HG03460 (cell line): ENCODE results near the gene SCLT1.
"Not testable (repeated sequence)": the region's sequence is repeated elsewhere in the genome, so short reads cannot be mapped to it uniquely, and the experiment has no call there.

Source experiments
- ATAC-seq: cut with Tn5 transposase; IDR thresholded peaks from one replicate; pipeline ENCODE4 v1.9.1; 2021; ENCODE audit not compliant: unreplicated experiment

Gene SCLT1

DNA sequence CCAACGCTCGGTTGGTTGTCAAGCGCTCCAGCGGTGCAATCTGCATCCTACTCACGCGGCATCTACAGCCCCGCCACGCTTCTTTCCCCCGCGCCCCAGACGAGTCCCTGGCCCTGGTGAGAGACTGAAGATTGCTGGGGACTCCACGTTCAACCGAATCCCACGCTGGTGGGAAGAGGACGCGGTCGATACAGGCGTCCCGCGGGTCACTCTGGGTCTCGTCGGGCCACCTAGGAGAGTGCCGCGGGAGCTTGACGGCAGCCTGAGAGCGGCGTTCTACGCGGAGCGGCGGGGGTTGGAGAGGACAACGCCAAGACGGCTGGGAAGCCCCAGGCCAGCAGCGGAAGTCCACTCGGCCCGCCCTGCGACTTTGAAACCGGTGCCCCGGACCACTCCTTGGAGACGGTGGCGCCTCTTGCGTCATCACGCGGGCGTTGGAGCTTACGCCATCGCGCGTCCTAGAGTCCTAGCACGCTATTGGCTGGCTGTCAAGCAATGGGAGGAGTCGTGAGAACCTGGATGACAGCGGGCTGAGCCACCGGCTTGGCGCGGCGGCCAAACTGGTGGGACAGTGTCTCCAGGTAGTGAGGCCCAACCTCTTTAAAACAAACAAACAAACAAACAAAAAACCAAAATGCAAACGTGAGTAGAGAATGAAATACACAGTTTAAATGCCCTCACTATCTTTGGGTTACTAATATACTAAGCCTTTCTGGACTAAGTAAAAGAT lies at the start of gene SCLT1:
SCLT1 (minus strand) TSS at position 349 of the 730 bp plus-strand sequence. CDS start 436 bp downstream, outside the sequence.
- ATAC-seq = peak; percentile 91

DNA sequence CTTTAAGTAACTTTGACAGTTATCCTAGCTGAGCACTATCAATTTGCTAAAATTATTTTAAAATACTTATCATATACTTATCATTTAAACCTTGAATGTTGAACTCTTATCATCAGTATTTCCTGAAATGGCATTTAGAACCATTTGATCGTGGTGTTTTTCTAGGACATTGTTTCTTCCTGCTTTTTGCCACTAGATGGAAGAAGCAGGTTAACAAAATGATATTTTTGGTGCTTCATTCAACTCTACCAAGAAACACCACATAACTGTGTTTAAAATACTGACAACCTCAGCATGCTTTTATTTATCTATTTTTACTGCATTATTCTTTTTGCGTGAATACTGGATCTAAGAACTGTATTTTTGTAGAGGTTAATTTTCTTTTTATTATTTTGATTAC lies 47.2 kb upstream of the SCLT1 start:
- ATAC-seq = no peak

DNA sequence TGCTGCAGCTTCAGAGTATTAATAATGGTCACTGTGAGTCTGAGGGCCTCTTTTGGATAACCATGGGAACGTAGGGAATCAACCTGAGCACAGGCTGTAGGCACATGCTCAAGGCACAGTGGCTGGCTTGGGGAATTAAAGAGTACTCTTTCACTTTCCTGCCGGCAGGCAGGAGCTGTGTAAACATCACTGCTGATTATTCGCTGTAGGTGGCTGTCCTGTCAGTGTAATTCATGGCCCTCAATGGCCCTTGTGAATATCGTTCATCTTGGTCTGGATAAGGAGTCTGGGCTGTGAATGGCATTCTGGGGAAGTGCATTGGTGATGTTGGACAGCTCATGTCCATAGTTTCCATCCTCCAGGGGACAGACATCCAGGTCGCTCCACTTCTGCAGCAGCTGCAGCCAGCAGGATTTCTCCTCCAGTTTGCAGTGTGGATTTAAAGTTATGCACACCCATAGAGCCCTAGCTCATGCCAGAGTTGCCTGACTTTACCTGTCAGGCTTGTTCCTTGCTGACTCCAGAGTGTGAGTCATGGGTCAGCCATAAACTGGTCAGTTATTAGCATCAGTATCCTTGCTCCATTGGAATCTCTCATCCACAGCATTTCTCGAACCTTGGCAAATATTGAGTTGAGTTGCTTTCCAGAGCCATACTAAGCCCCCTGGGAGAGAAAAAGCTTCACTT lies 45.6 kb upstream of the SCLT1 start:
- ATAC-seq = no peak

DNA sequence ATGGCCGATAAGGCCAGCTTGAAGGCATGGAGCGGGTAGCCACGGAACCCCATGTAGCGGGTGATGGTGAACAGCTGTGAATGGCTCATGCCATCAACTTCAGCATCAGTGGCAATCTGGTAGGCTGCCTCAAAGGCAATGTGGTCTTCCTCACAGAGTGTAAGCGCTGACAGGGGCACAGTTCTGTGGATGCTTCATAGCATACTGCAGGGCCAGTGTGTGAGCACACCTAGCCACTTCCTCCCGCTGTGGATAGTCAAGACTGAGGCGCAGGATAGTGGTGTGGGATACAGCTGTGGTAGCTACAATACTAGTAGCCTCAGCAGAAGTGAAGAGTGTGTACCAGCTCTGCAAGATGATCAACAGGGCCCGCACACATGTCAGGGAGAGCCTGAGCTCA lies 43.1 kb upstream of the SCLT1 start:
- no peak for ATAC-seq

DNA sequence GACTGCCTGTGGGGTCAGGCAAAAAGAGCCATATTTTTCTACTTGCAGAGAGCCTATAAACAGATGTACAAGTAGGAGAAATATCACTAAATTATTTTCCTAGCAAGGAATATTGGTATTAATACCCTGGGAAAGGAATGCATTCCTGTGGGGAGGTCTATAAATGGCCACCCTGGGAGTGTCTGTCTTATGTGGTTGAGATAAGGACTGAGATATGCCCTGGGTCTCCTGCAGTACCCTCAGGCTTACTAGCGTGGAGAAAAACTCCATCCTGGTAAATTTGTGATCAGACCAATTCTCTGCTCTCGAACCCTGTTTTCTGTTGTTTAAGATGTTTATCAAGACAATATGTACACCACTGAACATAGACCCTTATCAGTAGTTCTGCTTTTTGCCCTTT lies 38.0 kb upstream of the SCLT1 start:
- no peak for ATAC-seq

DNA sequence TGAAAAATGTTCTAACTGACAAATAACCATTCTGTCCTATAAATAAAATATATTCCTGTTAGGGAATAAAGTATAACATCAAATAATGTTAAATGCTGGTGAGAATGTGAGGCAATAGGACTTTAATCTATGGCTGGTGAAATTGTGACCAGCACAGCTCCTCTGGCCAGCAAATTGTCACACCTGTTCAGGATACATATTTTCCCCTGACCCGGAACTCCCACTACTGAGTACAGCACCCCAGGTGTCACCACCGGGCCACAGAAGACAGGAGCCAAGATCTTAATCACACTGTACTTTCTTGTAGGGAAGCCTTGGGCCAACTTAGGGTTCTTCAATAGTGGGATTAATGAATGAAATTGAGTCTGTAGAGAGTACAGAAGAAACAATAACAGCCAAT lies 35.8 kb upstream of the SCLT1 start:
- ATAC-seq = no peak

DNA sequence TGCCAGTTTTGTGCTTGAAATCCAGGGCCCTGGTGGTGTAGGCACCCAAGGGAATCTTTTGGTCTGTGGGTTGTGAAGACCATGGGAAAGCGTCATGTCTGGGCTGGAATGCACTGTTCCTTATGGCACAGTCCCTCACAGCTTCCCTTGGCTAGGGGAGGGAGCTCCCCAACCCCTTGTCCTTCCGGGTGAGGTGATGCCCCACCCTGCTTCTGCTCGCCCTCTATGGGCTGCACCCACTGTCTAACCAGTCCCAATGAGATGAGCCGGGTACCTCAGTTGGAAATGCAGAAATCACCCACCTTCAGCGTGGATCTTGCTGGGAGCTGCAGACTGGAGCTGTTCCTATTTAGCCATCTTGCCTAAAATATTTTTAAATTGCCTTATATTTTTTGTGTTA lies 33.3 kb upstream of the SCLT1 start:
- not testable (repeated sequence) for ATAC-seq

DNA sequence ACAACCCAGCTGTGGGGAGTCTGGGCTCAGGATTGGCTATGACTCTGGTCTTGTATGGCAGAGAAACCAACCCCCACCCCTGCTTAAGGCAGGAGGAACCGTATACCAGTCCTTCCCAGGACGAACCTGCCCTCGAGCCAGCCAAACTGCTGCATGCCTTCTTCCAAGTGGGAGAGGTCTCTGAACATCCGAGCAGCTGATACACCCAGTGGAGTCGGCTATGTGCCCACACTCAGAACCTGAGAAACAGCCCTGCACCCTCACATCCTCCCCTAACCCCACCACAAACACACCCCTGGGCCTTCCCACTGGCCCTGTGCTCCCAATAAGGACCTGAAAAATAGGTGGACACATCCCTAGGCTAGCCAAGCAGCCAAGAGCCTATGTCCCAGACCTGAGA lies 24.4 kb upstream of the SCLT1 start:
- no peak for ATAC-seq

DNA sequence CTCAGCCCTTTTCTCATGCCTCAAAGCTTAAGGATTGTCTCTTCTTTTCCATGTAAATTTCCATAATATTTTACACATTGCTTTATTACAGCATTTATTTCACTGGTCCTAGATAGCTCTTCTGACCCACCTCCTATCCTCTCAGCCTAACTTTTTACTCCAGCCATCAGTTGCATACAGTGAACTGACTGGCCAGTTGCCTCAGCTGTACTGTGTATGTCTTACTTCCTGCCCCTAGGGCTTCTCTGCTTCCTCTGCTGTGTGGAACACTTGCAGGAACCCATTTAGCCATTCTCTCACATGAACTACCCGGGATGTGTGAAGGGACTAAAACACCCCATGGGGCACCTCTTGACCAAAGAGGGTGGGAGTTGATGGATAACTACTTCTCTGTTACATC lies 20.6 kb upstream of the SCLT1 start:
- no peak for ATAC-seq

DNA sequence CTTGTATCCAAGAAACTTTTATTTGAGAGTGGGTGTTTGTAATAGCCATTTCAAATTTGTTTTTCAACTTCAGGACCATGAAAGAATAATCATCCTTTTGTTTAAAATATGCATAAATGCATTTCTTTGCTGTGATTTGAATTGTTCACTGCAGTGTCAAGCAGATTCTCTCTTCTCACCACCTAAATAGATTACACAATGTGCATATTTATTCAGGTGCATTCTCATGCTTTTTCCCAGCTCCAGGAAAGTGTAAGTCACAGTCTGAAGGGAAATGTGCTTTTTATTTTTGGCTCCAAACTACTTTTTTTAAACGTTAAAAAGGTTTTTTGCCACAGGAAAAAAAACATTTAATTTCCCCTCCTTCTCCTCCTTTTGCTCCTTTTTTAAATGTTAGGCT lies 20.1 kb upstream of the SCLT1 start:
- ATAC-seq = no peak

DNA sequence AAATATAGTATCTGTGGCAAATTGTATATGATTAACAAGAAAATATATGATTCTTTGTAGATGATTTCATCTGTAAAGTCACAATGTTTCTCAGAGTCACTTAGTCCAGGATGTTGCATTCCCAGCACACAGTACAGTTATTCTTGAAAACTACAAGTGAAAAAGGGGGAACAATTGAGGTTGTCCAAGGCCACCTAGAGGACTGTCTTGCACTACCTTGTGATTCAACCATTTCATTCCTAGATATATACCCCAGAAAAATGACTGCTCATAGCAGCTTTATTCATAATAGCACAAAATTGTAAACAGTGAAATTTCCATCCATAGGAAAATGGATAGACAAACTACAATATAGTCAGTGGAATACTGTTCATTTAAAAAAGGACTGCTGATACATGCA lies 18.6 kb upstream of the SCLT1 start:
- no peak for ATAC-seq

DNA sequence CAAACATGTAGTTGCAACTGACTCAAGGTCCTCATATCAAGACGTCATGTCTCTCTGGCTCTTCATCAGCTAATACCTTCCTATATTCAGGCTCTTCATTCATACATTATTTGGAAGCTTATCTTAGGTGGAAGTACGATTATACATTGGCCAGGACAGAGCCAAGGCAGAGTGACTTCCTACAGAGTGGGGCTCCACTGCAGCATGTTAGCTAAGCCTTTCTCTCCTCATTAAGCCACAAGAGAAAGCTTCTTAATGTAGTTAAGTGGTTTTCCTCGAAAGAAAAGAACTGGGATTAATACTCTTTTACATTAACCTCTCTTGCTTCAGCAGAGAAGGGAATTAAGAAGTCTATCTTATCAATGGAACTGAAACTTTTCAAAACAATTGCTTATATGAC lies 17.6 kb upstream of the SCLT1 start:
- no peak for ATAC-seq

DNA sequence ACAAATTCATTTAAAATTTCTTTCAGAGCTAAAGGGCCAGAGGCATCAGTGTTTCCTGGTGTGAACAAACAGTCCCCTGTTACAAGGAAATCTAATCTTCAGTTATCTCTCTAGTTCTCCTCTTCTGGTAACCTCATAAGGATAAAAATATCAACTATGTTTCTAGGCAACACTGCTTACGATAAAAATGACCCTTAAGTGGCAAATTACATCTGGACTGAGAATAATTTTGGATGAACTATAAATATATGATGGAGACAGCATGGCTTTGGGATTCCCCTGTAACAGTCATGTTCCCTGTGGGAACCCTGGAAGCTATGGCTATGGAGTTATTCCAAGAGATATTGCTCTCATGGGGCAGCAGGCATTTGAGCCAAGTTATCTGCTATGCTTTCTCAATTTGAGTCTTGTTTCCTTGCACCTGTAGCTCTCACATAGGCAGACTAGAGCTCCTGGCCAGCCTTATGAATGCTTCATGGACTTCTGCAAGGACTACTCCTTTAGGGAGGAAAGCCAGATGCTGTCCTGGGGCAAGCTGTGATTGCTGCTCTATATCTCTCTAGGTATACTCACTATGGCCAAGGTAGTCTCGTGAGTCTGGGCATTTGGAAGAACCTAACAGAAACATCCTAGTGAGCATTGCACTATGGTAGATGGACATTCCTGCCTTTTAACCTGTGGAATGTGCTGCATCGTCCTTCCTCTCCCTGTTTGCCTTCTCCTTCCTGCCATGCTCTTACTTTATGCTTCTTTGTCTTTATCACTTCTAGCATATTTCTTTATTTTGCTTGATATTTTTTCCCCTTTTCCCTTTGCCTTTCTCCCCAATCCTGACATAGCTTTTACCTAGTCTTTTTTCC lies 16.9 kb upstream of the SCLT1 start:
- no peak for ATAC-seq

DNA sequence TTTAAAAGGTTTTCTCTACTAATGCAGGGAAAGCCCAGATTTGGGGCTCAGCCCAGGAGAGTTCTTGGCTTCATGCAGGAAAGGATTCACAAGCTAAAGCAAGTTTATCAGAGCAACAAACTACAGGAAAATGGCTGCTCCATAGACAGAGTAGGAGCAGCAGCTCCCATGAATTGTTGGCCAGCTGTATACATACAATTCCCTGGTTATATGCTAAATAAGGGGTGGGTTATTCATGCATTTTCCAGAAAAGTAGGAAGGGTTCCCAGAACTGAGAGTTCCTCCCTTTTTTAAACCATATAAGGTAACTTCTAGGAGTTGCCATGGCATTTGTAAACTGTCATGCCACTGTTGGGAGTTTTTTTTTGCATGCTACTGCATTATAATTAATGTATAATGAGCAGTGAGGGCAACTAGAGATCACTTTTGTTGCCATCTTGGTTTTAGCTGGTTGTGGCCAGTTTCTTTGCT lies 5.2 kb upstream of the SCLT1 start:
- ATAC-seq = no peak

DNA sequence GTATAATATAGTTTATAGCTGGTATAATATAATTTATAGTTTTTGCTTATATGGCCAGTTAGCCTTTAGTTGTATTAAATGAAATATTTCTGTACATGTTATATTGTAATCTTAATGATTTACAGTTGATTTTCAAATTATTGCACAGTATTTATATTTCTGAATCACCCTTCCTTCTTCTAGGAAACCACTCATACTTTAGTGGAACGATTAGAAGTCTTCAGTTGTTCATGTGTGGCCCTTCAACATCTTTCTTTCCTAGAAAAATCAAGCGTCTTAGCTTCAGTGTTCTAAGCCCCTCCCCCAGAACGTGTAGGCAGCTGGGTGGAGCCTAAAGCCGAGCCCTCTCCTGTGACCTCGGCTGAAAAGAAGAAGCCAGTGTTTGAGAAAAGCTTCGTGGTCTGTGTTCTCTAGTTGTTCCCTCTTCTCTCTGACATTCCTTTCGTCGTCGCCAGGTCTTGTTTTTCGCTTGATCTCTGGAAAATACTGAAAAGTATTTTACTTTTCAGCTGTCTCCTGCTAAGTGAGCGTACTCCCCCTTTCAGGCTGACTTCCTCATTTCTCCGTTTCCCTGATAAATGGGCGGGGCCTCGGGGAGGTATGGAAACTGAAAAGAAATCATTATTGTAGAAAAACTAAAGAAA lies 2.6 kb upstream of the SCLT1 start, which contains the start of gene C4orf33:
C4orf33 (plus strand) TSS at position 342 of the 644 bp plus-strand sequence. CDS start 6,459 bp downstream, outside the sequence.
- ATAC-seq = peak; percentile 44

DNA sequence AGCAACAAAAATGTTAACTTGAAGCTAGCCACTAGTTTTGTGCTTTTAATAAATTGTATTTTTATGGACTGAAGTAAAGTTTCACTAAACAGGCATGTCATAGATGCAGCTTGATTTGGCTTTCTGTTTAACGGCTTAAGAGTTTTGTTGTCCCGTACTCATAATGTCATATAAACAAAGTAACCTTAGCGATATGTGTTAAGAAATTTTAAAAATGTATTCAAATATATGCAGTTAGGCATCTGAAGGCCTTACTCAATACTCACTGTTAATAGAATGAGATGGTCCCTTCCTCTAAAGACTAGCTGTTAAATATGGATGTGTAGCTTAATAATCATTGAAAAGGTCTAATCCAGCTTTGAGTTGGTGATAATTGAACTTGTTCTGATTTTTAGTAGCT lies 1.0 kb upstream of the SCLT1 start:
- ATAC-seq = no peak

DNA sequence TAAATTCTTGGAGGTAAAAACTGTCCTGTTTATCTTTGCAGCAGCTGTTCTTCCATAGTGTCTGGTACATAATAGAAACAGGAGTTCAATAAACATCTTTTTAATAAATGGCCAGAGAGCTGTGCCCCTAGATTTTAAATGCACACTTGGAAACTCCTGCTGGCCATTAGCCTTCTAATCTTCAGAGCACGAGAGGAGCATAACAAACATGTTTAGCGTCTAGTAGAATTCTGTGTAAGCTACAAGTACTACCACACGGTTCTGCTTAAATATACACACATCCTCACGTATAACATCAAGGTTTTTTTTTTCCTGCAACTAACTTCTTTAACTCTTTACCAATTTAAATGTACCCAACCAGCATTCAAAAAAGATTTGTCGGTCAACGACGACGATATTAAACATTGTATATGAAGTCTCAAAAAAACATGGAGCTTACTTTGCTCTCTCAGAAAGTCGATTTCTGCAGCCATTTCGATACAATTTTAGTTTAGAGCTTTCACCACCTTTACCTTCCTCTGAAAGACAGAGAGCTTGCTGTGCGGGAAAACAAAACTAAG lies 628 bp downstream of the SCLT1 start:
- no peak for ATAC-seq

DNA sequence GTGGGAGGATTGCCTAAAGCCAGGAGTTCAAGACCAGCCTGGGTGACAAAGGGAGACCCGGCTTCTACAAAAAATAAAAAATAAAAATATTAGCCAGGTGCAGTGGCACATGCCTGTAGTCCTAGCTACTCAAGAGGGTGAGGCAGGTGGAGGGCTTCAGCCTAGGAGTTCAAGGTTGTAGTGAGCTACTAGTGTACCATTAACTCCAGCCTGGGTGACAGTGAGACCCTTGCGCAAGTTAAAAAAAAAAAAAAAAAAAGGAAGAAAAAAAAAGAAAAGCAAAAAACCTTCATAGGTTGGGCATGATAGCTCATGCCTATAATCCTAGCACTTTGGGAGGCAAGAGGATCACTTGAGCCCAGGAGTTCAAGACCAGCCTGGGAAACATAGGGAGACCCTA lies 5.8 kb downstream of the SCLT1 start:
- no peak for ATAC-seq

DNA sequence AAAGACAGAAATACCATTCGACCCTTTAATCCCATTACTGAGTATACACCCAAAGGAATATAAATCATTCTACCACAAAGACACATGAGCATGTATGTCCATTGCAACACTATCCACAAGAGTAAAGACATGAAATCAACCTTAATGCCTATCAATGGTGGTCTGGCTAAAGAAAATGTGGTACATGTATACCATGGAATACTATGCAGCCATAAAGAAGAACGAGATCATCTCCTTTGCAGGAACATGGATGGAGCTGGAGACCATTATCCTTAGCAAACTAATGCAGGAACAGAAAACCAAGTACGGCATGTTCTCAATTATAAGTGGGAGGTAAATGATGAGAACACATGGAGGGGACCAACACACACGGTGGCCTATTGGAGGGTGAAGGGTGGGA lies 7.9 kb downstream of the SCLT1 start:
- ATAC-seq = no peak

DNA sequence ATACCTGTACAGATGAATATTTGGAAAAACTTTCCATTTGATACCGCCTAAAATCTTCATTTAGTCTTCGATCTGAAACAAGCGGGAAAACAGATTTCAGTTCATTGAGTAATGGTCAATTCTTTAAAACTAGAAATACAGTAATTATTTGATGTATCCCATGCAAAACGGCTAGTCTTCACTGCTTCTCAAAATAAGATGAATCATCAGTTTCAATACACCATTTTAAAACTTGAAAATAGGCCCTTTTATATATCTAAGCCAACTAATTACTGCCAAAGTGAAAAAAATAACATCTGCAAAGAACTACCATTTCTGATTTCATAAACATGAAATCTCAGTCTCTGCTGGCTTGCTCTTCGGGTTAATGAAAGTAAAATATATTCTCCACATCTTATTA lies 11.0 kb downstream of the SCLT1 start:
- ATAC-seq = no peak

DNA sequence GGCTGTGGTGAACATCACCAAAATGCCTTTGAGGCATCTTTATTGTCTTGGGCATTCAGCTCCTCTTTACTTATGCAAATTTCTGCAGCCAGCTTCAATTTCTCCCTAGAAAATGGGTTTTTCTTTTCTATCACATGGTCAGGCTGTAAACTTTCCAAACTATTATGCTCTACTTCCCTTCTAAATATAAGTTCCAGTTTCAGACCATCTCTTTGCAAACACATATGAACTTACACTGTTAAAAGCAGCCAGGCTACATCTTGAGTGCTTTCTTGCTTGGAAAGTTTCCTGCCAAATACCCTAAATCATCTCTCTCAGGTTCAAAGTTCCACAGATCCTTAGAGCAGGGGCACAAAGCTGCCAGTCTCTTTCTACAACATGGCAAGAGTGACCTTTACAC lies 13.2 kb downstream of the SCLT1 start:
- ATAC-seq = no peak
